HG03521 (cell line): Measurements from ENCODE around the gene CHCHD3.

Experiments used
- ATAC-seq: cut with Tn5 transposase; IDR thresholded peaks from one replicate; pipeline ENCODE4 v1.9.1; 2021; ENCODE audit warnings: mild to moderate bottlenecking, moderate library complexity; ENCODE audit not compliant: unreplicated experiment

CHCHD3 gene

DNA sequence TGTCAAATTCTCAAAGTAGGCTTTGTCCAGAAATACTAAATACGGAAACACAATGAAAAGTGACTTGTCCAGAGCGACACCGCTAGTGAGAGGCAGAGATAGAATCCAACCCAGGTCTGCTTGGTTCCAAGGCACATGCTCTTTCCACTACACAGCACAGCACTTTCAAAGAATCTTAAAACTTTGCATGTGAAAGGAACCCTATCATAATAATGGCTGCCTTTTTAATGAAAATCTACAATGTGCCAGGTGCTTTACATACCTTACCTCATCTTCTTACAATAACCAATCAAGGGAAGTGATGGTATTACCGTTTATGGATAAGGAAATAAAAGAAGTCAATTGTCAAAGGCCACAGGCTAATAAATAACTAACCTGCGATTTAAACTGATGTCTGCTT is 2.6 kb downstream of the CHCHD3 start:
- no peak for ATAC-seq

DNA sequence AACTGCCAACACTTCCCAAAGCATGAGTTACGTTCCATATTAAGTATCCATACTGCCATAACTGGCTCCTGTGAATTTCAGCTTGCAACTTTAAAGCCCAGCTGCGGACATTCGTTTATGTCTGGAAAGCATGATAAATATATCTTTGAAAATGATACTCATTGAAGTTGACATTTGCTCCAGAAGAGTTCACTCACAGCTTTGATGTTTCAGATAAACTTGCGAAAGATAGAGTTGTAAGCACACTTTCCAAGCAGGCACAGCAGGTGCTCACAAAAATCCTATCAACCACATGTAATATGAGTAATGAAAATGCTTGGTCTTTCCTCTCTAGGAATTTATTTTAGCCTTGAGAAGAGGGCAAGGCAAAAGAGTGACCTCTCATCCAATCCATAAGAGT is 4.5 kb downstream of the CHCHD3 start:
- ATAC-seq: no peak

DNA sequence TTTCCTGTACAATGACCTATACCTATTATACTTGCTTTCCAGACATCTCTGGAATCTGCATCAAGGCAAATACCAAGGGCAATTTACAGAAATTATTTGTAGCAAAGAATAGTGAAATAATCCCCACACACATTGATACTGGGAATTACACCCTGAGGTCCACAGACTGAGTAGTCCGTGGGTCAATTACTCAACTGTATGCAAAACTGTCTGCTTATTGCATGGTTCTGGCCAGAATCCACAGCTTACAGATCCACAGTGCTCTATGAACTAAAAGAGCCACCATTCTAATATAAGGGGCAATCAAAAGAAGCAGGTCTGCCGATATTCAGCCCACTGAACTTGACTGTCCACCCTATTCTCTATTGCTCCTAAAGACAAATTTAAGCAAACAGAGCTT is 5.7 kb downstream of the CHCHD3 start:
- ATAC-seq: no peak

DNA sequence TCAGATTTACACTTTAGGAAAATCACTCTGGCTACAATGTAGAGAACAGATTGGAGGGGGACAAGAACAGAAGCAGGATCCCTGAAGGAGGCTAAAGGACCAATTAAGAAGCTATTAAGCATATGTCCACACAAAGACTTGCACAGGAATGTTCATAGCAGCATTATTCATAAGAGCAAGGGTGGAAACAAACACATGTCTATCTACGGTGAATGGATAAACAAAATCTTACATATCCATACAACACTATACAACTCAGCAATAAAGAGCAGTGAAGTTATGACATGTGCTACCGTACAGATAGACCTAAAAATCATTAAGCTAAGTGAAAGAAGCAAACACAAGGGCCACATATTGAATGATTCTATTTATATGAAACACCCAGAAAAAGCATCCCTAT is 10.4 kb downstream of the CHCHD3 start:
- no peak for ATAC-seq

DNA sequence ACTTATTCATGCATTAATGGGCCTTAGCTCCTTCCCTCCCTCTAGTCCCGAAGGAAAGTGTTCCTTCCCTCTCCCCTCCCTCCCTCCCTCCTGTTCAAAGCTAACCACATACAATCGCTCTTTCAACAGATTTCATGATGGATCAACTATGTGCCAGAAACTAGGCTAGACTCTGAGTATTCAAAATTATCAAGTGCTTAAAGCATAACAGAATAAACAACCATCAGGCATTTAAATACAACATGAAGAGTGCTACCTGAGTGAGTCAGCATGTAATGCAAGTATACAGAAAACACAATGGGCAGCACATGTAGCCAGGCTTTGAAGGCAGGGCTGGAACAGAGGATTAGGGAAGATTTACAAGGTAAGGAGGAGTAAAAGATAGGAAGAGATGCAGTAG is 11.3 kb downstream of the CHCHD3 start:
- no peak for ATAC-seq

DNA sequence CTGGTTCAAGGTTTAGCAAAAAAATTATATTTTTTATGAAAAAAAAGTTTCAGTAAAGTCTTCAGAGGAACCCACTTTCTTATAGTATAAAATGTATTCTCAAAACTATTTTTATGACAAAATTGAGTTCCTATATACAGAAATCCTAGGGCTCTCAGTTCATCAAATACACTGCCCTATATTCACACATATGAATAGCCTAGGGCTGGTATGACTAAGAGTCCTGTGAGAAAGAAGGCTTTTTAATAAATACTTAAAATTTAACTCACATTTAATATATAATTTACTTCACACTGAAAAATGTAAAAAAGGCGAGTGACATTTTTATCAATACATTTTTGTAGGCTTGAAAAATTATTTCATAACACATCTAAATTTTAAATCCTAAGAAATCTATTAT is 16.6 kb downstream of the CHCHD3 start:
- no peak for ATAC-seq

DNA sequence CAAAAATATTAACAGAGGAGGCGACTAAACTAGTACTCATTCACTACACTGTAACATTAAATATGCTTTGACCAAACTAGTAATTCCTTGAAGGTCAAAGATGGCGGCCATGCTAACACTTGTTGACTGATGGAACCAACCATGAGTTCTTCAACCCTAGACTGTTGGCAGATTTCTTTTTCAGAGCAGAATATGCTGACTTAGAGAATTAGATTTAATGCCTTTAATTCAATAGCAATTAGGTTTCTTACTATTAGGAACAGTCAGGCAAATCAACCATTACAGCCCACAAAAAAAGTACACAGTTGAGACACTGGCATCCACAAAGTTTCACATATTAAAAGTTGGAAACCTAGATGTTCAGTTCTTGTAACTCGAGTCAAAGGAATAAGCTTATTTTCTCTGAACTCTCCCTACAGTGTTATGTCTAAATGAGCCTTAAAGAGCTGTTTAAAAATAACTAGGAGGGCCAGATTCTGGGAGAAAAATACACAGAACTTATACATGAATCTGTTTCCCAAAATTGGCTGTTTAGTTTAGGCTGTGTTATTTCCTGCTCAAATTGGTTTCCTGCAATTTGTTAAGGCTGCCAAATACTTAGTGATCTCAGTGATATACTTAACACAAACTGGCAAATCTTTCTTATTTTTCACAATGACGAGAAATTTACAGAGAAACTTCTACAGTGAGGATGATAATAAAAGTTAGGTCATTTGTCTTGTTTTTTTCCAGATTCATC is 17.6 kb downstream of the CHCHD3 start:
- ATAC-seq: no peak

DNA sequence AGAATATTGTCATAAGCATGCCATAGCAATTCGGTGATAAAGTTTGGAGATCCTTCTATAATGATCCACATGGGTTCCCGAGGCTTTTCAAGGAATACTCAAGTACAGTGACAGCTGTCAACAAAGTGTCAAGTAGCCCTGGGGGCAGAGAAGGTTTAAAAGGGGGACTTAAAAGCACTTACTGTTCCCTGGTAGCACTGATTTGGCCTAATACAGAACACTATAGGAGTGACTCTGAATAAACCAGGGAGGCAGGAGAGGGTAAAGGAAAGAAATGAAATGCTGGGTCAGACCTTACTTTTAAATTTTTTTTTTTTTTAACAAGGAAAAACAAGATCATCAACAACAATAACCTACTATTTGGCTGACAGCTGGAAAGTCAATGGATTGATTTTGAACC is 20.1 kb downstream of the CHCHD3 start:
- no peak for ATAC-seq

DNA sequence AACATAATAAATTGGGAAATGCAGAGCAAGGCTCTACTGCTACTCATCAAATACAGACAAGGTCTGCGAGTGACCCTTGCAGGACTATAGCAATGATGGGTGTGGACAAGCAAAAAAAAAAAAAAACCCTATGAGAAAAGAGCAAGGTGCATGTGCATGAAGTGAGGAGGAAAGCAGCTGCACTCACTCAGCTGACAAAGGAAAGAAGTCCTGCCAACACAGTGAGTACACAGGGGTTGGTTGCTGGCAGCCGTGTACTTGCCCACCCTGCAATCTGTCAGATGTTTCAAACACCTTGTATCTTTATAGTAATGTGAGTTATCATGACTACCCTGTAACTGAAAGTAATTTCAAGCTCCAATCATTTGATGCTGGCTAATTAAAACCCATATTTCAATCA is 20.5 kb downstream of the CHCHD3 start:
- no peak for ATAC-seq

DNA sequence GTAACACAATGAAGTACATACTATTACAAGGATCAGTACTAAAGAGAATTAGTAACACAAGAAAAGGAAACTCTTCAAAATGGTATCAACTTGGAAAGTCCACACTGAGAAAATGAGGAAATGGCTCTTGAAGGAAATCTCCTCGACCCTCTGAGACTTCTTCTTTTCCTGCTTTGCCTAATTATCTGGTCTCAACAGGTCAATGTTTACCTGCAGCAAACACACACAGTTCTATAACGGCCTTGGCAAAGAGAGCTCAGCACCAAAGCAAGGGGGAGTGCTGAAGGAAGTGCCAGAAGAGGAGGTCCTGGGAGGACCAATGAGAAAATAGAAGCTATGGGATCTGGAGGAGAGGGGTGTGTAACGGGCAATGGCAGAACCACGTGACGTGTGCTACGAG is 21.9 kb downstream of the CHCHD3 start:
- ATAC-seq: no peak

DNA sequence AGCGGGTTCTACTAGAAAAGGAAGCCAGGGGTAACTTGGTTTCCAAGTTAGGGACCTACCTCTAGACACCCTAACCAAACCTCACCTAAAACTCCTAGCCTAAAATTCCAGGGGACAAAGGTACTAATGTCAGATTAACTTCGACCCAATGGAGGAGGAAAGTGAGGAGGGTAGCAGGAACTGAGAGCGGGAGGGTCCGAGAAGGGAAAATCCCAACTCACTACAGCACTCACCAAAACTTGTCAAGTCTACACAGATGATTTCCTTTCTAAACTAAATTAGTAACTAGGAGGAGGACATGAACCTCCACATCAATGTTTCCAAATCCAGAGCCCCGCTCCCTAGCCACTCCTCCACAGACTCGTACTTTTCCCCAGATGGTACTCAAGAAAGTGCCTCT is 22.6 kb downstream of the CHCHD3 start:
- no peak for ATAC-seq

DNA sequence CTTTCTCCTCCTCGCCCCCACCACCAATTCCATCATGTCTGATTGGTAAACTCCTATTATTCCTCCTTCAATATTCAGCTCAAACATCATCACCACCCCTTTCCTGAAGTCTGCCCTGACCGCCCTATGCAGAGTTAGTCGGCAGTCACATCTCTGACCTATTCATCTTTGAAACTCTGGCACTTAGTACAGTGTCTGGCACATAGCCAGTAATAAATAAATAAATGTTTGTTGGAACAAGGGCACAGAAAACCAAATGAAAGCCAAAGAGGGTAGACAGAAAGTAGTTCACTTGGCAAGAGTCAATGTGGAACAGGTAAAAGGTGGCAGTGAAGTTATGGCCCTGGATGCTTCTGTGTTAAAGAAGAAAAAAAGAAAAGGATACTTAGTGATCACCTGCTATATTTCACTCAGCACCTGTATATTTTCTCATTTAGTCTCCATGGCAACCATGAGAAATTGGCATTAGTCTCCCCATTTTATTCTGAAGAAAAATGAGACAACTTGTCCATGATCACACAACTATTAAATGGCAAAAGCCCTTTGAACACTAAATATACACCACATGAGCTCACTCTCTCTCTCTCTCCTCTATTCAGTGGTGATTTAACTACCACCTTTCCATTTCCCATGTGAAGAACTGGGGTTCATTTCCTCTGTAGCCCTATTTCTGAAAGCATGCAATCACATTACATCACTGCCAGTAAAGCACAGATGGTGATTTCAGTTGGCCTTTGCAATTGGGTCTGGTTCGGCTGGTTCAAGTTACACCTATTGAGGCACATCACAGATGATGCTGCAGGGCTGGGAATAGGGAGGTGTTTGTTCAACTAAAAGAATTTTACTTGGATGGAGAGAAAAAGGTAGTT is 25.3 kb downstream of the CHCHD3 start:
- ATAC-seq: no peak

DNA sequence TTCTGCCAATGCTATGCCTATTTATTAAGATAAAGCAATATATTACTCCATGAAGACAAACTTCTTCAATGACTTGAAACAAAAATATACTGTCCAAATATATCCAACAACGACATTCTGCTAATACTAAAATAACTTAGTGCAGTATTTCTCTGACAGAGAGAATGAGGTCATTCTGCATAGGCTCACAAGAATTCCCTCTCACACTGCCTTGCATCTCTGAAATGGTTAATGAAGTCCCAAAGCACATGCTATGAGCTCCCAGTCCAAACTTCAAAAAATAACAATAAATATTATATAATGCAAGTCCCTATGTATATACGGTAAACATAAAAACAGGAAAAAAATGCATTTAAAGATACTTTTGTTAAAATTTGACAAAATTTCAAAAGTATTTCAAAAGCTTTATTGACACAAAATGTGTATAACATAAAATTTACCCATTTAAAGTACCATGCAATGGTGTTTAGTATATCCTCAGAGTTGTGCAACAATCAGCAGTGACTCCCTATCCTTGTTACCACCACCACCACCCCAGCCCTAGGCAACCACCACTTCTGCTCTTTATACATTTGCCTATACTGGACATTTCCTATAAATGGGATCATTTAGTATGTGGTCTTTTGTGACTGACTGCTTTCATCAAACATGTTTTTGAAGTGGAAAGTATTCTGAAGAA is 27.6 kb downstream of the CHCHD3 start:
- ATAC-seq: no peak

DNA sequence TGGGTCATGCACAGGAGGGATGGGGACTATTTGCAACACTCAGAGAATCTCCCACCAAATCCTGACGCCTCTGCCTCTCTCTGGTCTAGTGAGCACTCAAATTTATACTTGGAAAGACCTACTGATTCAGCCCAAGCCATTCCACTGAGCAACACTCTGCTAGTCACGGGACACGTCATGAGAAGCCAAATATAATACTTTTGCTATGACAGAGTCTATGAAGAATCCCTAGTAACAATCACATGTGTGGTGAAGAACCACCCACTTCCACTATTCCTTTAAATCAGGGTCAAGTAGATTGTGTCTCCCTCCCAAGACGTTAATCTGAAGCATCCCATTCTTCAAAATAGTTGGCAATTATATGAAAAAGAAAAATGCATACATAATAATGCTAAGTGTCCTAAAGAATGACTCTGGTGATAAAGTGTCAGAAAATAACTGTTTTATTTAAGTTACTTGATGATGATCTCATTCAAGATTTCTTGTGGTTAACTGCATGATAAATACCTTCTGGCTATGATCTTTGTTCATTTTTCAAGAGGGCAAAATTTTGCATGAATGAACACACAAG is 28.5 kb downstream of the CHCHD3 start:
- no peak for ATAC-seq

DNA sequence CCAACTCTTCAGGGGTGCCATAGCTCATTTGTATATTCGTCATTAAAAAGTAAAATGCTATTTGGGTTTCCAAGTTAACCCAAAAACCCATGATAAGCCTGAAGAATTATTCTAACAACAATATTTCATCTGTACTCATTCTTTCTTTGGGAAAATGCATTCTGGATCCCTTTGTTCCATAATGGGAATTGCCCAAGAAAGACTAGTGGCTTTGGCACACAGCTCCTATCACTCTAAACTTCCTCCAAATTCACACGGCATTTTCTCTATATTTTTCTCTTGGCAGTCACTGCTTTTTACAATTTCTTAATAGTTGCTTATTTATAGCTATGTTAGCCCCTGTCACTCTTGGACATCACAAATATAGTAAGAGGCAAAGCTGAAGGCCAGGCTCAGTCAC is 29.1 kb downstream of the CHCHD3 start:
- ATAC-seq: no peak

DNA sequence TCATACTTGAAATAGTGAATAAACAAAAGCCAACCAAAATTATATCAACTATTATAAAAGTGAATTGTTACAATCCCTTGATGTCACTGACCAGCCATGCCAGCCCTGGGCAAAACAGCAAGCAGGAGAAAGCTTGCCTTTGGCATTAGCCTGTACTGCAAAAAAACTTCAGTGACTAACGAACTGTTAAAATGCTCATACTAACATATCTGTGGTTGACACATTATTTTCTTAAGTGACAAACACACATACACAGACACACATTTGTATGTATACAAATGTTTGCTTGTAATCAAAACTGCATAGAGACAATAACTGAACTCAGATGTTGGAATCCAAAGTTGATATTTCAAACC is 29.5 kb downstream of the CHCHD3 start:
- no peak for ATAC-seq

DNA sequence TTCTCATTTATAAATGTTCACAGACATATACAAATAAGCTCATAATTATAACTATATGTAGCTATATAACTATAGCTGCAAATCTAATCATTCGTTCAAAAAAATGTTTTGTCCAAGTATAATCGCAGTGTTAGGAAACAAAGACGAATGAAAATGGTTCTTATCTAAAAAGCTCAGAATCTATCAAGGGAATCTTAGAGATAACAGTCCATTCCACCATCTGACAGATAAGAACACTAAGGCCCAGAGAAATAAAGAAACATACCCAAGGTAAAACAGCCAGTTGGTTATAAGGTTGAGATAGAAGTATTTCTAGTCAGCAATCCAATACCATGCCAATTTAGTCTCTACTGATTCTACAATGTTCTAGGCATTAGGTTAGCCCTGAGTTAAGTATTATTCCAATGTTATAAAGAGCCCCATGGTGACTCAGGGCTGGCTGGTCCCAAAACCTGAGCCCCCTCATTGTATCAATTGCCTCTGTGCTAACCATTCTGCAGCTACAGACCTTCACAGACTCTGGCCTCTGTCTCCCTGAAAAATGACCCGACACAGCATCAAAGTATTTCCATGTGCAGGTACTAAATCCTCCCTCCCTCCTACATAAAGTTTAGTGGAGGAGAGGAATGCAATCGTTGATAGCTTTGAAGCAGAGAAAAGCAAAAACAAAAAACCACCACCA is 30.0 kb downstream of the CHCHD3 start:
- ATAC-seq: no peak

DNA sequence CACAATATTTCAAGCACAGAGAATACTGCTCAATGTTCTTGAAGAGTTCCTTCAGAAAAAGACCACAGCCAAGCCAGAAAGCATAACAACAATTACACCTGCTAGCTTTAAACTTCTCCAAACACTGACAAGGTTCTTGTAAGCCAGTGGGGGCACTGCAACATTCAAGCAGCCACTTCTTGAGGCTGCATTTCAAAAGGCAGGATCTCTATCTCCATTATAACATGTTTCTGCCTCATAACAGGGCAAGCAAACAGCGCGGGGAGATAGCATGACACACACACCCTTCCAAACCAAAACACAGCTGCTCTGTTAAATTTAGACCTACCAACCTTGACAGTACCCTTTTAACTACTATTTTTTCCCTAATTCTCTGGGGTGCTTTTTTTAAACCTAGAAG is 30.8 kb downstream of the CHCHD3 start:
- no peak for ATAC-seq

DNA sequence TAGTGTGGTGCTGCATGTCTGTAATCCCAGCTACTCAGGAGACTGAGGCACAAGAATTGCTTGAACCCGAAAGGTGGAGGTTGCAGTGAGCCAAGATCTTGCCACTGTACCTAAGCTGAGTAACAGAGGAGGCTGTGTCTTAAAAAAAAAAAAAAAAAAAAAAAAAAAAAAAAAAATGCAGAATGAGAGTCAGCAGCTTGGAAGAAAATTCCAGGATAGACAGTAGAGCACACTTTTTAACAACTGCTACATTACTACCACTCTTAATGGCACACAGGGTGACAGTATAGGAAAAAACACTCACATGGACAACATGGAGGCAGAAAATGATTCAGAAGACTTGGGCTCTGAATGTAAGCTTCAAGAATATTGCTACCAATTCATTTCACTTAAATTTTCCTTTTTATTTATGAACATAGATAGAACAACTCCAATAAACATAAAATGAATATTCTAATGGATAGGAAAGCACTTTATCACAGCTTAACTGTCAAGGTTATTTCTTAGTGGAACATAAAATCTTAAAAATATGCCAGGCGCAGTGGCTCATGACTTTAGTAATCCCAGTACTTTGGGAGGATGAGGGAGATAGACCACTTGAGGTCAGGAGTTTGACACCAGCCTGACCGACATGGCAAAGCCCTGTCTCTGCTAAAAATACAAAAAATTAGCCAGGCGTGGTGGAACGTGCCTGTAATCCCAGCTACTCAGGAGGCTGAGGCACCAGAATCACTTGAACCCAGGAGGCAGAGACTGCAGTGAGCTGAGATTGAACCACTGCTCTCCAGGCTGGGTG is 31.5 kb downstream of the CHCHD3 start:
- ATAC-seq: no peak

DNA sequence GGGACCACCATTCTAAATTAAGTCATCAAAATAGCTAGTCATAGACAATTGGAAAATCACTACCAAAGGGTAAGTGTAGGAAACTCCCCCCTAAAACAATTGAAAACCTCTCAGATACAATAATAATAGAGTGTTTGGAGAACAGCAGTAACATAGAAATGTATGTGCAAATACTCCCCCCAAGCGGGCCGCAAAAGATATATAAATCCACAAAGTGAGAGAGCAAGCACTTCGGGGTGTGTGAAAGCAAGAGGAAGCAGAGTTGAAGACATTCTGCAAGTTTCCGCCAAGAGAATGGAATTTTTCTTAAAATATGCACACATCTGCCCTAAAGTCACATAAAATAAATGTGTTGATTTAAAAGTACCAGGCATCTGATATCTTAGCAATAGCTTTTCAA is 33.3 kb downstream of the CHCHD3 start:
- ATAC-seq: no peak
